ENCODE measurements around the gene SEMA6B.

Gene SEMA6B

DNA sequence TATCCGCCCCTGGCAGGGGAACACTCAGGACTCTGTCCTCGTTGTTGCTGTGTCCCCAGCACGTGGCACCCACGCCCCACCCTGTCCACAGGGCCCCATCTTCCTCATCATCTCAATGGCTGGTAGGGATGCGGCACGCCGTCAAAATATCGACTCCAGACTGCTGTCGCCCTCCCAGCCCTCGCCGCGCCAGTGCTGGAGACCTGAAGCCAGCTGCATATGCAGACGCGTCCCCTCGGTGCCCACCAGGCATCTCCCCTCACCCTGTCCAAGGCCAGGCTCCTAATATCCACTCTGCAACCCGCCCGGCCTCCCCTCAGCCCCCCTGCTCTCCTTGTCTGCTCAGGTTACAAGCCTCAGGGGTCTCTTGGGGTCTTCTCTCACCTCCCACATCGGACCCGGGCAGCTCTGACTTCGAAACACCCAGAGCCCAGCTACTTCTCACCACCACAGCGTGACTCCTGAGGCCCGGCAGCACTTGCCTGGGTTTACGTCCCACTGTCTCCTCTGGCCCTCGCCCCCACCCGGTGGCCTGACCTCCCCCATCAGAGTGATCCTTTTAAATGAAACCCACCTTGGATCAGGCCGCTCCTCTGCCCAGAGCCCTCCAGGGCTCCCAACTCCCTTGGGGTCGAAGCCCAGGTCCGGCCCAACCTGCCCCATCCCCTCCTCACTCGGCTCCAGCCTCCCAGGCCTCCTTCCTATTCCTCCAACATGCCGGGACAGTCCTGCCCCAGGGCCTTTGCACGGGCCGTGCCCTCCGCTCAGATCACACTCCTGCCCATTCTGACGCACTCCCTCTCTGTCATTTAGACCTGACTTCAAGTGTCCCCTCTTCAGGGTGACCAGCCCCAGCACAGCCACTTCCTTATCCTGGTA, 53.7 kb downstream of the SEMA6B start:
- no peak for DNase-seq (ENCODE audit: low read depth)
- H3K4me3 ChIP-seq (replicated peaks; ENCODE audit: low read depth, low read length) = no peak overlapping the region
- TF ChIP-seq, protein P1, sequence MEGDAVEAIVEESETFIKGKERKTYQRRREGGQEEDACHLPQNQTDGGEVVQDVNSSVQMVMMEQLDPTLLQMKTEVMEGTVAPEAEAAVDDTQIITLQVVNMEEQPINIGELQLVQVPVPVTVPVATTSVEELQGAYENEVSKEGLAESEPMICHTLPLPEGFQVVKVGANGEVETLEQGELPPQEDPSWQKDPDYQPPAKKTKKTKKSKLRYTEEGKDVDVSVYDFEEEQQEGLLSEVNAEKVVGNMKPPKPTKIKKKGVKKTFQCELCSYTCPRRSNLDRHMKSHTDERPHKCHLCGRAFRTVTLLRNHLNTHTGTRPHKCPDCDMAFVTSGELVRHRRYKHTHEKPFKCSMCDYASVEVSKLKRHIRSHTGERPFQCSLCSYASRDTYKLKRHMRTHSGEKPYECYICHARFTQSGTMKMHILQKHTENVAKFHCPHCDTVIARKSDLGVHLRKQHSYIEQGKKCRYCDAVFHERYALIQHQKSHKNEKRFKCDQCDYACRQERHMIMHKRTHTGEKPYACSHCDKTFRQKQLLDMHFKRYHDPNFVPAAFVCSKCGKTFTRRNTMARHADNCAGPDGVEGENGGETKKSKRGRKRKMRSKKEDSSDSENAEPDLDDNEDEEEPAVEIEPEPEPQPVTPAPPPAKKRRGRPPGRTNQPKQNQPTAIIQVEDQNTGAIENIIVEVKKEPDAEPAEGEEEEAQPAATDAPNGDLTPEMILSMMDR (IDR thresholded peaks at IDR 0.05; ENCODE audit: low read length, missing control alignments) = no peak

- H3K4me3 ChIP-seq (replicated peaks; ENCODE audit: low read depth, low read length) = no peak overlapping the region
- DNase-seq (ENCODE audit: low read depth) = no peak
- TF ChIP-seq, protein P1 (IDR thresholded peaks at IDR 0.05; ENCODE audit: low read length, missing control alignments) = no peak
Observed at GRCh38 chr19:4504891-4505569, 54.5 kb downstream of the SEMA6B start.

DNA sequence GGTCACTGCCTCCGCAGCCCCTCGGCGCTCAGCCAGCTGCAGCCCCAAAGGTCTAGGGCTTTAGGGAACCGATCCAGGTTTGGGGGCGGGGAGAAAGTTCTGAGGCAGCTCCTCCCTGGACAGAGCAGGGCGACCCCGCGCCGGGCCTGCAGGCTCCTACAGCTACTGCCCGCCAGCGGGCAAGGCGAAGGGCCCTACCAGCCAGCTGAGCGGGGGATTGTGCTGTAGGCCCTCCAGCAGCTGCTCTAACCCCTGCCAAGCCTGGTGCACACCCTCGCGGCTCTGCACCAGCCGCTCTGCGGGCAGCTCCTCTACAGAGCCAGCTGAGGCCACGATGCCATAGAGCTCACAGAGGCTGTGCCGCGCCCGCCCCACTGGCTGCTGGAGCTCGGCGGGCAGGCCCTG, 55.2 kb downstream of the SEMA6B start:
- no peak for DNase-seq (ENCODE audit: low read depth)
- TF ChIP-seq, protein P1 (IDR thresholded peaks at IDR 0.05; ENCODE audit: low read length, missing control alignments) = no peak
- H3K4me3 ChIP-seq (replicated peaks; ENCODE audit: low read depth, low read length) = no peak overlapping the region

DNA sequence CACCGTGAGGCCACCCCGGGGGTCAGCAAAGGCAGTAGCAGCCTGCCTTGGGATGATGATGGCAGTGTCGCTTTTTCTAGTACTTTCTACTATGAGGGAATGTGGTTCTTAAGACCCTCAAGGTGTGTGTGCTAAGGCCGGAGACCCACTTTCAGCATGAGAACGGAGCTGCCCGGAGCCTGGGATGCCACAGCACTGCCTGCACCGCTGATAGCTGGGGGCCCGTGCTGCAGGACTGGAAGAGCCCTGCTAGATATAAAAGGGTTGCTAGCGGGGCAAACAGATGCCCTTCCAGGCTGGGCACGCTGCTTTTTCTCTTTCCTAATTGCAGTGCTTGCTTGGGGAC, 55.7 kb downstream of the SEMA6B start:
- no peak for DNase-seq (ENCODE audit: low read depth)
- no peak overlapping the region for H3K4me3 ChIP-seq (replicated peaks; ENCODE audit: low read depth, low read length)
- TF ChIP-seq, protein P1 (IDR thresholded peaks at IDR 0.05; ENCODE audit: low read length, missing control alignments) = no peak

DNA sequence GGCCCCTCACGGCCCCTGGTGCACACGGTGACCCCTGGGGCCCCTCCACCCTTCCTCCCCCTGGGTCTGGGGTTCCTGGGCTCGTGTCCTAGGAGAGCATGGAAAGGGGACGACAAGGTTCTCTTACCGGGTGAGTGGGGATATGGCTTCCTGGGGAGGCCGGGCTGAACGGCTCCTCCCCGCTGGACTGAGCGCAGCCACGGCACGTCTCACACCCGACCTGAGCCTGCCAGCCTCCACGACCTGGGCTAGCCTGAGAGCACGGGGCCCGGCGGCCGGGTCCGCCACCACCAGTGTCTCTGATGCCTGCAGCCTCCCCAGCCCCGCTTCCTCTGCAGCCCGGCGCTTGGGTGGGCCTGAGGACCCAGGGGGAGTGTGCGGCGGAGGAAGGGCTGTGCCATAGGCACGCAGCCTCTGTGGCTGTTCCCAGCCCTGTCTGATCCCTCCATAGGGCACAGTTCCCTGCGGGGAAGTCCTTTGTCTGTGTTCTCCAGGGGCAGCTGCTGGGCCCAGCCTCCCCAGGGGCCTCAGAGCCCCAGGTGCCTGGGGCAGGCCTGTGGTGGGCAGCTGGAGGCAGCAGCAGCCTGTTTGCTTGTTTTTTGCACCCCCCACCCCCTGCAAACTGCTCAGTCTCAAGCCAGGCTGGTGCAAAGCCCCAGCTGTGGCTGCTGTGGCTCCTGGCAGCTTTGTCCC, 56.2 kb downstream of the SEMA6B start:
- TF ChIP-seq, protein P1 (IDR thresholded peaks at IDR 0.05; ENCODE audit: low read length, missing control alignments) = no peak
- no peak for DNase-seq (ENCODE audit: low read depth)
- no peak overlapping the region for H3K4me3 ChIP-seq (replicated peaks; ENCODE audit: low read depth, low read length)

- TF ChIP-seq, protein P1 (IDR thresholded peaks at IDR 0.05; ENCODE audit: low read length, missing control alignments) = no peak
- no peak overlapping the region for H3K4me3 ChIP-seq (replicated peaks; ENCODE audit: low read depth, low read length)
- DNase-seq (ENCODE audit: low read depth) = no peak
Observed at GRCh38 chr19:4502282-4503131, 57.0 kb downstream of the SEMA6B start.
